ENCODE data around the gene MAP1LC3A. TPM values are rescaled to one million over a fixed set of nuclear protein-coding genes. Genes with fewer than 3 reads are reported as not detected.
"Not testable (repeated sequence)": the region's sequence is repeated elsewhere in the genome, so short reads cannot be mapped to it uniquely, and the experiment has no call there.

The MAP1LC3A gene
- total RNA-seq, 1 donor from 2014 or later: 131 TPM

DNA sequence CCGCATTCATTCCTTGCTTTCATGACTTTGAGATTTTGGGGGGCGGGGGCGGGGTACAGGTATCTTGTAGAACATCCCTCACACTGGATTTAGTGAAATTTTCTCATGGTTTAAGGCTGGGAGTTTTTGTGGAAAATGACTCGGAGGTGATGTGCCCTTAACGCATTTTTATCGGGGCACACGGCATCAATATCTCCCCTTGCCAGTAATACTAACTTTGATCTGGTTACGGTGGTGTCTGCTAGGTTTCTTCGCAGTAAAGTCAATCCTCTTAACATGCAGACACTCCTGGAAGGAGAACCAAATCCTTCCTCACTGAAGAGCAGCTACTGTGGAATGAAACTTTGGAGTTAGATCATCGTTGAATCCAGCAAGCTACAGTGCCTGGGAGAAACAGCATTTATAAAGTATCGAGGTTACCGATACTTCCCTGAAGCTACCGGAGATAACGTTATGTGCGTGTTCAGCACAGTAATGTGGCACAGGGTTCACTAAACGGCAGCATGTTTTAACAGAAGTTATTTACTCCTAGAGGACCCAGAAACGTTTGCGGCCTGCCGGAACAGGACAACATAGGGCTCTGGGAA lies 43.5 kb upstream of the MAP1LC3A start:
- intact Hi-C loops (cut with DNase I): loop anchor here (5.0 kb wide), 4 partner anchors 38 to 203 kb away; partner anchors contain the start of gene ITCH
- Histone ChIP-seq H3K9me3 (no peaks in the 10 kb centered on the region), H3K36me3 (peaks cover 0 to 2% of the 10 kb centered on the region in 2 donors), H3K4me3 (peak overlapping the region; percentile 78 to 80), H3K27me3 (no peaks in the 10 kb centered on the region), H3K4me1 (peaks cover 0 to 27% of the 10 kb centered on the region in 2 donors), H3K27ac (peak overlapping the region; percentile 89 to 97)
- no peak for DNase-seq (ENCODE audit: low spot score in 2 of 2)
- TF ChIP-seq, protein P1, sequence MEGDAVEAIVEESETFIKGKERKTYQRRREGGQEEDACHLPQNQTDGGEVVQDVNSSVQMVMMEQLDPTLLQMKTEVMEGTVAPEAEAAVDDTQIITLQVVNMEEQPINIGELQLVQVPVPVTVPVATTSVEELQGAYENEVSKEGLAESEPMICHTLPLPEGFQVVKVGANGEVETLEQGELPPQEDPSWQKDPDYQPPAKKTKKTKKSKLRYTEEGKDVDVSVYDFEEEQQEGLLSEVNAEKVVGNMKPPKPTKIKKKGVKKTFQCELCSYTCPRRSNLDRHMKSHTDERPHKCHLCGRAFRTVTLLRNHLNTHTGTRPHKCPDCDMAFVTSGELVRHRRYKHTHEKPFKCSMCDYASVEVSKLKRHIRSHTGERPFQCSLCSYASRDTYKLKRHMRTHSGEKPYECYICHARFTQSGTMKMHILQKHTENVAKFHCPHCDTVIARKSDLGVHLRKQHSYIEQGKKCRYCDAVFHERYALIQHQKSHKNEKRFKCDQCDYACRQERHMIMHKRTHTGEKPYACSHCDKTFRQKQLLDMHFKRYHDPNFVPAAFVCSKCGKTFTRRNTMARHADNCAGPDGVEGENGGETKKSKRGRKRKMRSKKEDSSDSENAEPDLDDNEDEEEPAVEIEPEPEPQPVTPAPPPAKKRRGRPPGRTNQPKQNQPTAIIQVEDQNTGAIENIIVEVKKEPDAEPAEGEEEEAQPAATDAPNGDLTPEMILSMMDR (IDR thresholded peaks at IDR 0.05): no peak

GRCh38 chr20:34515484-34516246 lies 42.9 kb upstream of the MAP1LC3A start:
- intact Hi-C loops (cut with DNase I): loop anchor here (2.0 to 5.0 kb wide), 5 partner anchors 38 to 203 kb away; partner anchors contain the start of genes ITCH and MAP1LC3A
- H3K4me1 ChIP-seq: peaks cover 0 to 27% of the 10 kb centered on the region in 2 donors
- DNase-seq (ENCODE audit: low spot score in 2 of 2): peak in 1 of 2 donors; percentile 72

GRCh38 chr20:34516247-34517113 lies 42.0 kb upstream of the MAP1LC3A start, which contains the start of gene DYNLRB1:
TSS of gene DYNLRB1 (plus strand) at chr20:34516422. CDS start at chr20:34516459, 37 bp downstream.
- peaks cover 0 to 27% of the 10 kb centered on the region in 2 donors for H3K4me1 ChIP-seq
- H3K9me3 ChIP-seq: no peaks in the 10 kb centered on the region
- H3K27me3 ChIP-seq: no peaks in the 10 kb centered on the region
- H3K4me3 ChIP-seq: peak within 1 kb of the TSS; percentile 78 to 80
- peak; percentile 82 to 98 for DNase-seq (ENCODE audit: low spot score in 2 of 2)
- intact Hi-C loops (cut with DNase I): loop anchor here (2.0 to 5.0 kb wide), 5 partner anchors 39 to 204 kb away; partner anchors contain the start of genes ITCH and MAP1LC3A
- H3K27ac ChIP-seq: peak within 1 kb of the TSS; percentile 89 to 97
- TF ChIP-seq, protein P1 (IDR thresholded peaks at IDR 0.05): no peak
- H3K36me3 ChIP-seq: peaks cover 0 to 5% of the 10 kb centered on the region in 2 donors

More at GRCh38 chr20:34515484-34516246, 42.9 kb upstream of the MAP1LC3A start:
- TF ChIP-seq, protein P1 (IDR thresholded peaks at IDR 0.05): no peak
- no peaks in the 10 kb centered on the region for H3K9me3 ChIP-seq
- peak overlapping the region; percentile 89 to 97 for H3K27ac ChIP-seq
- peaks cover 0 to 5% of the 10 kb centered on the region in 2 donors for H3K36me3 ChIP-seq
- peak overlapping the region; percentile 78 to 80 for H3K4me3 ChIP-seq
- H3K27me3 ChIP-seq: no peaks in the 10 kb centered on the region

DNA sequence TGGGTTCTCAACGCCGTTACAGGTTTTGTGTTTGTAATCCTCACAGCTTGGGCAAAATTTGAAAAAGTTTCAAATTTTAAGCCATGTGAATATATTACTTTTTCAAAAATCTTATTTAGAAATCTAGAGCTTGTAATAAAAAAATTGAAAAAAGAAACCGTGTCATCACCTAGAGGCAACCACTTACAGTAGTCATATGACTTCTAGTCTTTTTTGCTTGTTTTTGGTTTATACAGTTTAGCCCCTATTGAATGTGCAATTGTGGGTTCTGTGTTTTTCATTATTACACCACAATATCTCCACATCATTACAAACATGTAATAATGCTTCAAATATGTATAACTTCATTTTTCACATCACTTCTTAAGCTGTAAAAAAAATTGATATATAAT lies 41.4 kb upstream of the MAP1LC3A start:
- TF ChIP-seq, protein P1 (IDR thresholded peaks at IDR 0.05): no peak
- no peaks in the 10 kb centered on the region for H3K9me3 ChIP-seq
- intact Hi-C loops (cut with DNase I): loop anchor here (2.0 to 5.0 kb wide), 5 partner anchors 40 to 205 kb away; partner anchors contain the start of genes ITCH and MAP1LC3A
- peak overlapping the region; percentile 89 to 97 for H3K27ac ChIP-seq
- H3K4me1 ChIP-seq: peaks cover 0 to 27% of the 10 kb centered on the region in 2 donors
- DNase-seq (ENCODE audit: low spot score in 2 of 2): no peak
- H3K4me3 ChIP-seq: peak overlapping the region; percentile 78 to 80
- no peaks in the 10 kb centered on the region for H3K27me3 ChIP-seq
- H3K36me3 ChIP-seq: peaks cover 0 to 5% of the 10 kb centered on the region in 2 donors

DNA sequence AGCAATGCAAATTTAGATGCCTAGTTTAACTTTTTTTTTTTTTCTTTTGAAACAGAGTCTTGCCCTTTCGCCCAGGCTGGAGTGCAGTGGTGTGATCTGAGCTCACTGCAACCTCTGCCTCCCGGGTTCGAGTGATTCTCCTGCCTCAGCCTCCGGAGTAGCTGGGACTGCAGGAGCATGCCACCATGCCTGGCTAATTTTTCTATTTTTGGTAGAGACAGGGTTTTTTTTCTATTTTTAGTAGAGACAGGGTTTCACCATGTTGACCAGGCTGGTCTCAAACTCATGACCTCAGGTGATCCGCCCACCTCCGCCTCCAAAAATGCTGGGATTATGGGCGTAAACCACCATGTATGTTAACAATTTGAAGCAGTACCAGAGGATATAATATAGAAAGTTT lies 39.7 kb upstream of the MAP1LC3A start:
- not testable (repeated sequence) for H3K9me3 ChIP-seq
- H3K4me1 ChIP-seq: peaks cover 0 to 39% of the 10 kb centered on the region in 2 donors
- intact Hi-C loops (cut with DNase I): loop anchor here (5.0 kb wide), 4 partner anchors 42 to 207 kb away; partner anchors contain the start of gene ITCH

DNA sequence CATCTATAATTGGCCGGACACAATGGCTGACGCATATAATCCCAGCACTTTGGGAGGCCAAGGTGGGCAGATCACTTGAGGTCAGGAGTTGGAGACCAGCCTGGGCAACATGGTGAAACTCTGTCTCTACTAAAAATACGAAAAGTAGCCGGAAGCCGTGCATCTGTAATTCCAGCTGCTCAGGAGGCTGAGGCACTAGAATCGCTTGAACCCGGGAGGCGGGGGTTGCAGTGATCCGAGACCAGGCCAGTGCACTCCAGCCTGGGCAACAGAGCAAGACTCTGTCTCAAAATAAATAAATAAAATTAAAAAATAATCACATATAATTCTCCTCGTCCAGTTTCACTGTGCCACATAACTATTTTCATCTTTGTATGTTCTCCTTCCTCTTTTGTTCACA lies 38.7 kb upstream of the MAP1LC3A start:
- peaks cover 0 to 41% of the 10 kb centered on the region in 2 donors for H3K4me1 ChIP-seq
- H3K36me3 ChIP-seq; DNase-seq (ENCODE audit: low spot score in 2 of 2); H3K27me3 ChIP-seq; H3K9me3 ChIP-seq; H3K27ac ChIP-seq; H3K4me3 ChIP-seq: not testable (repeated sequence)
- intact Hi-C loops (cut with DNase I): loop anchor here (5.0 kb wide), 4 partner anchors 43 to 208 kb away; partner anchors contain the start of gene ITCH

More for the DNA sequence above, 39.7 kb upstream of the MAP1LC3A start:
- H3K27ac ChIP-seq; H3K36me3 ChIP-seq; H3K4me3 ChIP-seq; DNase-seq (ENCODE audit: low spot score in 2 of 2); H3K27me3 ChIP-seq: not testable (repeated sequence)
